Measurements from ENCODE around the gene CYB561D2. TPM values are rescaled to one million over a fixed set of nuclear protein-coding genes. Genes with fewer than 3 reads are reported as not detected.

The CYB561D2 gene
- total and polyA plus RNA-seq, 2 donors (not counting 3 experiments of a cell fraction or from before 2014, with no cell fraction given): 13.6 to 46.0 TPM

GRCh38 chr3:50352781-50353180 lies 2.1 kb downstream of the CYB561D2 start:
- H3K9me3 ChIP-seq (replicated peaks; ENCODE audit: control insufficient read depth, insufficient read depth, low read length): no peaks in the 10 kb centered on the region
- H3K9ac ChIP-seq (replicated peaks; ENCODE audit: extremely low read depth, insufficient read depth, low read length): no peak overlapping the region
- peaks cover 29% of the 10 kb centered on the region for H3K79me2 ChIP-seq (ENCODE audit: control insufficient read depth, insufficient read depth, low read length)
- H2AFZ ChIP-seq (ENCODE audit: low read depth, low read length): no peak overlapping the region
- peaks cover 6% of the 10 kb centered on the region for H4K20me1 ChIP-seq (replicated peaks; ENCODE audit: control insufficient read depth, extremely low read depth, insufficient read depth, low read length)
- H3K4me2 ChIP-seq (ENCODE audit: insufficient read depth, low read length): no peak overlapping the region
- TF ChIP-seq POLR2AphosphoS5 (IDR thresholded peaks at IDR 0.05; ENCODE audit: insufficient read depth, low read depth, low read length): no peak
- no peak for TF ChIP-seq GATA2 (IDR thresholded peaks at IDR 0.05; ENCODE audit: insufficient read depth, insufficient read length, low read depth, low read length)
- no peak for TF ChIP-seq FOS (IDR thresholded peaks at IDR 0.05; ENCODE audit: borderline replicate concordance, insufficient read depth, low read length)
- peak; percentile 6 to 24 for TF ChIP-seq CTCF (IDR thresholded peaks at IDR 0.05; ENCODE audit: extremely low read depth in 1 of 2, insufficient read depth in 1 of 2, low read depth in 1 of 2, low read length in 2 of 2)
- no peak for TF ChIP-seq MAX (IDR thresholded peaks at IDR 0.05; ENCODE audit: insufficient read depth, insufficient read length)
- no peak for TF ChIP-seq POLR2A (IDR thresholded peaks at IDR 0.05; ENCODE audit: low read depth, low read length)
- no peak for DNase-seq (ENCODE audit: low read depth, low spot score)
- BruUV-seq (replicated peaks): no TSS peak
- H3K27ac ChIP-seq (ENCODE audit: insufficient read depth, low read depth, low read length): no peak overlapping the region
- H3K27me3 ChIP-seq (ENCODE audit: control insufficient read depth in 2 of 2, insufficient read depth in 2 of 2, low read length in 2 of 2): no peaks in the 10 kb centered on the region
- no peak overlapping the region for H3K4me3 ChIP-seq (replicated peaks in 1 of 3; ENCODE audit: insufficient read depth in 1 of 3, low read depth in 1 of 3, low read length in 3 of 3)
- FAIRE-seq: peak; percentile 47
- H3K4me1 ChIP-seq (ENCODE audit: control insufficient read depth, extremely low read depth, insufficient read depth, low read length): peaks cover 36% of the 10 kb centered on the region
- no peaks in the 10 kb centered on the region for H3K9me1 ChIP-seq (replicated peaks; ENCODE audit: control insufficient read depth, extremely low read depth, insufficient read depth, low read length)
- peaks cover 8 to 31% of the 10 kb centered on the region in 2 experiments for H3K36me3 ChIP-seq (ENCODE audit: control insufficient read depth in 2 of 2, extremely low read depth in 1 of 2, insufficient read depth in 2 of 2, low read length in 2 of 2)
- POLR2A ChIA-PET: interaction anchor here (0.7 kb wide), 1 partner anchor 134 kb away, joined by 6 read pairs; no protein-coding TSS in a partner anchor
- intact Hi-C loops (cut with micrococcal nuclease): no loop called here
- CTCF ChIA-PET: interaction anchor here (1.0 to 2.5 kb wide), 5 partner anchors 9 to 190 kb away, joined by 3 to 11 read pairs (median 4); partner anchors contain the start of genes RASSF1 and TUSC2
- dilution Hi-C loops (cut with MboI; ENCODE audit: extremely low pct_ligation_motif_present, low sequenced_read_pairs): no loop called here
